ENCODE data around the gene CES3. TPM values are rescaled to one million over a fixed set of nuclear protein-coding genes. Genes with fewer than 3 reads are reported as not detected.

Gene CES3
- total RNA-seq, 1 experiment from 2014 or later: 3.7 TPM

DNA sequence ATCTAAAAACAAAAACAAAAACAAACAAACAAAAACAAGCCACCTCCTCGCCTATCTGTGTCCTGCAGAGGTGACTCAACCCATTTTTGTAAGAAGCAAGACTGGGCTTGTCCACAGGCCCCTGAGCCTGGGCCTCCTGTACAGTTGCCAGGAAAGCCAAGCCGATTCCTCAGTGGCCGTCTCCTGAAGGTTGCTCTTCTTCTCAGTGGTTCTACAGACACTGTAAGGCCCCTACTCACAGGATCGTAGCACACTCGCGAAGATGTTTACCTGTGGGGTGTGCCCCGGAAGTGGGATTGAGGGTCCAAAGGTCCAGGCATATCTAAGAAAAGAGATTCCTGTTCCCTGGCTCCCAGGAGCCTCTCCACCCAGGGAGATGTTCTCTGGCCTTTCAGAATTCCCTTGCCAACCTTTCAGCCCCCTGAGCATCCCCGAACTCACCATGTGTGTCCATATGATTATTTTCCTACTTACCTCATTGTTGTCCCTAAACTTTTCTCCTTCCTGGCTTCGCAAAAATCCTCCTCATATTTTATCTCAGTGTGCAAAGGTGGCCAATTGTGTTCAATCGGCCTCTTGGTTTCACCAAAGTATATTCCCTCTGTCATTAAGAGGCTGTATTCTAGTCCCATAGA is 7.5 kb upstream of the CES3 start:
- Histone ChIP-seq H3K4me1 (ENCODE audit: insufficient read depth, low read length) (no peaks in the 10 kb centered on the region), H2BK20ac (ENCODE audit: low read depth, low read length, poor library complexity, severe bottlenecking) (no peak overlapping the region), H4K8ac (replicated peaks; ENCODE audit: insufficient read length, low read depth, low read length) (no peak overlapping the region), H3K23ac (ENCODE audit: insufficient read length, low read depth, low read length) (no peak overlapping the region), H3K27ac (ENCODE audit: insufficient read length, low read depth, low read length) (no peak overlapping the region), H4K20me1 (ENCODE audit: control insufficient read depth, insufficient read depth, insufficient read length) (no peaks in the 10 kb centered on the region), H2AK5ac (ENCODE audit: insufficient read length, low read length) (no peak overlapping the region), H3K14ac (ENCODE audit: insufficient read depth, low read length) (no peak overlapping the region), H3K9me3 (ENCODE audit: control insufficient read depth, low read depth, low read length) (no peaks in the 10 kb centered on the region), H3K18ac (ENCODE audit: insufficient read length, low read depth, low read length) (no peak overlapping the region), H4K91ac (ENCODE audit: insufficient read length, low read depth, low read length) (no peak overlapping the region), H3K79me1 (ENCODE audit: insufficient read depth, low read depth, low read length, poor library complexity, severe bottlenecking) (no peaks in the 10 kb centered on the region), H3K27me3 (ENCODE audit: insufficient read depth, low read length) (peaks cover 11% of the 10 kb centered on the region; the same call in 1 of the 2 replicates), H2BK15ac (ENCODE audit: low read depth, low read length) (no peak overlapping the region), H3K4me2 (ENCODE audit: insufficient read depth, insufficient read length, low read length) (no peak overlapping the region), H4K5ac (ENCODE audit: insufficient read length, low read depth, low read length) (no peak overlapping the region), H2BK5ac (ENCODE audit: insufficient read length, low read length) (no peak overlapping the region), H3K23me2 (ENCODE audit: insufficient read length, low read depth, low read length, poor library complexity, severe bottlenecking) (no peaks in the 10 kb centered on the region), H3K9ac (ENCODE audit: extremely low read depth, insufficient read length, low read length) (no peak overlapping the region), H2BK120ac (ENCODE audit: low read depth, low read length, poor library complexity, severe bottlenecking) (no peak overlapping the region), H2AFZ (ENCODE audit: low read length) (no peak overlapping the region), H3K56ac (ENCODE audit: insufficient read length, low read depth, low read length) (no peak overlapping the region), H3K4ac (ENCODE audit: low read depth, low read length) (no peak overlapping the region), H3T11ph (ENCODE audit: low read length) (no peak overlapping the region), H2BK12ac (ENCODE audit: insufficient read length, low read depth, low read length) (no peak overlapping the region), H3K79me2 (ENCODE audit: insufficient read depth, low read length) (no peaks in the 10 kb centered on the region)
- H3K27ac Mint-ChIP-seq: no peak overlapping the region
- TF ChIP-seq, protein P1, sequence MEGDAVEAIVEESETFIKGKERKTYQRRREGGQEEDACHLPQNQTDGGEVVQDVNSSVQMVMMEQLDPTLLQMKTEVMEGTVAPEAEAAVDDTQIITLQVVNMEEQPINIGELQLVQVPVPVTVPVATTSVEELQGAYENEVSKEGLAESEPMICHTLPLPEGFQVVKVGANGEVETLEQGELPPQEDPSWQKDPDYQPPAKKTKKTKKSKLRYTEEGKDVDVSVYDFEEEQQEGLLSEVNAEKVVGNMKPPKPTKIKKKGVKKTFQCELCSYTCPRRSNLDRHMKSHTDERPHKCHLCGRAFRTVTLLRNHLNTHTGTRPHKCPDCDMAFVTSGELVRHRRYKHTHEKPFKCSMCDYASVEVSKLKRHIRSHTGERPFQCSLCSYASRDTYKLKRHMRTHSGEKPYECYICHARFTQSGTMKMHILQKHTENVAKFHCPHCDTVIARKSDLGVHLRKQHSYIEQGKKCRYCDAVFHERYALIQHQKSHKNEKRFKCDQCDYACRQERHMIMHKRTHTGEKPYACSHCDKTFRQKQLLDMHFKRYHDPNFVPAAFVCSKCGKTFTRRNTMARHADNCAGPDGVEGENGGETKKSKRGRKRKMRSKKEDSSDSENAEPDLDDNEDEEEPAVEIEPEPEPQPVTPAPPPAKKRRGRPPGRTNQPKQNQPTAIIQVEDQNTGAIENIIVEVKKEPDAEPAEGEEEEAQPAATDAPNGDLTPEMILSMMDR (conservative IDR thresholded peaks at IDR 0.05): no peak
- no CpG with 5 or more reads among the region's 10 CpGs for WGBS (ENCODE audit: extremely low coverage, insufficient read length, low lambda C conversion rate)
- H3K4me3 Mint-ChIP-seq: no peak overlapping the region
- peaks cover 12% of the 10 kb centered on the region for H3K27me3 Mint-ChIP-seq (ENCODE audit: low read depth)
- peaks cover 9% of the 10 kb centered on the region in 2 experiments for H3K4me1 Mint-ChIP-seq
- peaks cover 0 to 8% (median 6%) of the 10 kb centered on the region in 3 experiments; a peak in 4 of 7 replicates for H3K36me3 Mint-ChIP-seq (ENCODE audit: insufficient read depth in 1 of 3, low read depth in 3 of 3)
- H3K9me3 Mint-ChIP-seq: peaks cover 6 to 8% of the 10 kb centered on the region in 2 experiments; a peak in 3 of 5 replicates
- no peak for DNase-seq

Data from H9 (cell line).